Ascending aorta (tissue), 2 donors: ENCODE measurements around the gene LRATD1. TPM values are rescaled to one million over a fixed set of nuclear protein-coding genes. Genes with fewer than 3 reads are reported as not detected.

Experiments used
- DNase-seq, 2 donors: peaks; one replicate each; pipeline ENCODE4 v3.0.0-alpha.2; 2019; ENCODE audit warnings: low spot score in 2 of 2
- H3K27ac ChIP-seq, 2 donors: fragments of 200-600 bp; sonication (generic); one replicate each; pipeline ENCODE4 v1.5.1; 2016 to 2017; ENCODE audit warnings: mild to moderate bottlenecking in 1 of 2
- H3K27me3 ChIP-seq: fragments of 200-600 bp; sonication (generic); one replicate; pipeline ENCODE4 v1.5.1; 2017
- H3K36me3 ChIP-seq, 2 donors: fragments of 200-600 bp; sonication (generic); one replicate each; pipeline ENCODE4 v1.5.1; 2016
- H3K4me1 ChIP-seq, 2 donors: fragments of 200-600 bp; sonication (generic); one replicate each; pipeline ENCODE4 v1.5.1; 2016 to 2017; ENCODE audit warnings: mild to moderate bottlenecking in 1 of 2
- H3K4me3 ChIP-seq, 2 donors: fragments of 200-600 bp; sonication (generic); one replicate each; pipeline ENCODE4 v1.5.1; 2016 to 2017; ENCODE audit warnings: mild to moderate bottlenecking in 1 of 2
- H3K9me3 ChIP-seq, 2 donors: fragments of 200-600 bp; sonication (generic); one replicate each; pipeline ENCODE4 v1.5.1; 2016
- intact Hi-C: fragments of 100-400 bp; cut with DNase I; formaldehyde crosslinking; loops from one replicate; pipeline ENCODE4 v1.15.1; 2023
- total RNA-seq: library from RNA; depleted of rRNA; stranded (reverse); fragments of >200 nt; gene quantifications from one replicate; pipeline ENCODE4 v1.1.0, GENCODE V29; 2016
- TF ChIP-seq, protein P1 (sequence below), 3 experiments: fragments of 200-600 bp in 2 of 3; fragments of 450-650 bp in 1 of 3; sonication (generic) in 2 of 3; IDR thresholded peaks; one replicate each; pipeline ENCODE4 v1.5.1; 2016 to 2019; ENCODE audit warnings: antibody characterized with exemption in 3 of 3, mild to moderate bottlenecking in 1 of 3, moderate library complexity in 1 of 3

LRATD1 gene
- total RNA-seq, 1 donor from 2014 or later, result 5.7 TPM

DNA sequence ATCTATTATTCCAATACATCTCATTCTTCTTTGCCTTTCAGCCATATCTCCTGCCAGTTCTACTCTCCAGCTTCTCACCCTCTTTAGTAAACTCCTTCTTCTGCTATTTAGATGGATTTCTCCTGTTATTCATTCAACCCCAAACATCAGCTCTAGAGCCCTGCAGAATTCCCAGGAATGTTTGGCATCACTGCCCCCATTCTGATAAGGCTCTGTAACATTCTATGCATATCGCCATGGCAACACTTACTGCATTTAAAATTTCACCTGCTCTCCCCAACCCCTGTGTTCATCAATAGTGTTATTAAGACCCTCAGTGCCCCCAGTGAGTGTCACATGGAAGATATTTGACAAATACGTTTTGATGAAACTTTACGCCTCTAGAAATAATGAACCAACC, 28.6 kb downstream of the LRATD1 start:
- intact Hi-C loops, result no loop called here
- H3K4me1 ChIP-seq, result no peaks in the 10 kb centered on the region
- no peak overlapping the region for H3K27ac ChIP-seq
- no peaks in the 10 kb centered on the region for H3K9me3 ChIP-seq
- TF ChIP-seq, protein P1, sequence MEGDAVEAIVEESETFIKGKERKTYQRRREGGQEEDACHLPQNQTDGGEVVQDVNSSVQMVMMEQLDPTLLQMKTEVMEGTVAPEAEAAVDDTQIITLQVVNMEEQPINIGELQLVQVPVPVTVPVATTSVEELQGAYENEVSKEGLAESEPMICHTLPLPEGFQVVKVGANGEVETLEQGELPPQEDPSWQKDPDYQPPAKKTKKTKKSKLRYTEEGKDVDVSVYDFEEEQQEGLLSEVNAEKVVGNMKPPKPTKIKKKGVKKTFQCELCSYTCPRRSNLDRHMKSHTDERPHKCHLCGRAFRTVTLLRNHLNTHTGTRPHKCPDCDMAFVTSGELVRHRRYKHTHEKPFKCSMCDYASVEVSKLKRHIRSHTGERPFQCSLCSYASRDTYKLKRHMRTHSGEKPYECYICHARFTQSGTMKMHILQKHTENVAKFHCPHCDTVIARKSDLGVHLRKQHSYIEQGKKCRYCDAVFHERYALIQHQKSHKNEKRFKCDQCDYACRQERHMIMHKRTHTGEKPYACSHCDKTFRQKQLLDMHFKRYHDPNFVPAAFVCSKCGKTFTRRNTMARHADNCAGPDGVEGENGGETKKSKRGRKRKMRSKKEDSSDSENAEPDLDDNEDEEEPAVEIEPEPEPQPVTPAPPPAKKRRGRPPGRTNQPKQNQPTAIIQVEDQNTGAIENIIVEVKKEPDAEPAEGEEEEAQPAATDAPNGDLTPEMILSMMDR (IDR thresholded peaks at IDR 0.05), result no peak
- no peaks in the 10 kb centered on the region for H3K27me3 ChIP-seq
- DNase-seq, result no peak
- H3K4me3 ChIP-seq, result no peak overlapping the region
- H3K36me3 ChIP-seq, result no peaks in the 10 kb centered on the region

DNA sequence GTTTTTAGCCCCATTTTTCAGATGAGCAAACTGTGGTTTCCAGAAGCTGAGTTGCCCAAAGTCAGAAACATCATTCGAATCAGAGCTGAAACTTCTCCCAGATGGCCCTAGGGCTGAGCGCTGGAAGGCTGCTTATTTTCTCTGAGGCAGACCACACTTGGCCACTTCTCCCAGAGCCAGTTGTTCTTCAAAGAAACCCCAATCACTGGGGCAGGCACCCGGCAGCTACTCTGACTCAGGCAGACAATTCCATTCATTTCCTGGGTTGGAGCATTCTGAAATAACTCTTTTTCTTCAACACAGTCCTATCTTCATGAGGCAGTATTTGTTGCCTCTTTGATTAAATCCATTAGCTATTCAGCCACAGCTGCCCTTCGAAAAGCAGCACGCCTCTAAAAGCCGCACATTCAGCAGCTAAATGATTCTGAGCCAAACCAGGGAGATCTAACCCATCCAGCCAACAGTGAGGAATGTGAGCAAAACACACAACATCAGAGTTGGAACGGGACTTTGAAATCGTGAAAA, 40.9 kb downstream of the LRATD1 start:
- intact Hi-C loops, result no loop called here
- Histone ChIP-seq H3K4me3 (no peak overlapping the region), H3K4me1 (no peaks in the 10 kb centered on the region), H3K27me3 (no peaks in the 10 kb centered on the region), H3K36me3 (no peaks in the 10 kb centered on the region), H3K27ac (no peak overlapping the region), H3K9me3 (no peaks in the 10 kb centered on the region)
- DNase-seq, result no peak
- TF ChIP-seq, protein P1 (IDR thresholded peaks at IDR 0.05), result no peak

DNA sequence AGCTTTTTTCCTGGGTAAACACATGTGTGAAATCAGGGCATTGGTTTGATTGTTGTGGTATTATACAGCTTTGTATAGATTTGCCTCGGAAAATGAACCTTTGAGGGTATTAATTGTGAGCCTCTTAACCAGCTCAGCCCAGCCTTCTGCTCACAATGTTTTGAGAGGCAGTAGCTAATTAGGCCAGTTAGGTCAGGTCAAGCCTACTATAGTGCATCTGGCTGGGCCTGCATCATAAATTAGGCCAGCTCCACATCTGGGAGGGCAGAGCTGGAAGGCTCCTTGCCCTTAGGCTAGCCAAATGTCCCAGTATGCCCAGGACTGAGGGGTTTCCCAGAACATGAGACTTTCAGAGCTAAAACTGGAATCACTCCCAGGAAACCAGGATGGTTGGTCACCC, 43.0 kb downstream of the LRATD1 start:
- no peak overlapping the region for H3K4me3 ChIP-seq
- H3K27me3 ChIP-seq, result no peaks in the 10 kb centered on the region
- no peaks in the 10 kb centered on the region for H3K9me3 ChIP-seq
- intact Hi-C loops, result no loop called here
- DNase-seq, result no peak
- H3K36me3 ChIP-seq, result no peaks in the 10 kb centered on the region
- TF ChIP-seq, protein P1 (IDR thresholded peaks at IDR 0.05), result no peak
- H3K27ac ChIP-seq, result no peak overlapping the region
- H3K4me1 ChIP-seq, result no peaks in the 10 kb centered on the region

- TF ChIP-seq, protein P1 (IDR thresholded peaks at IDR 0.05), result no peak
- Histone ChIP-seq H3K4me1 (no peaks in the 10 kb centered on the region), H3K9me3 (no peaks in the 10 kb centered on the region), H3K36me3 (no peaks in the 10 kb centered on the region), H3K27ac (no peak overlapping the region), H3K4me3 (no peak overlapping the region), H3K27me3 (no peaks in the 10 kb centered on the region)
- no peak for DNase-seq
- intact Hi-C loops, result no loop called here
These were observed 43.9 kb downstream of the LRATD1 start for GRCh38 chr2:14676371-14676770.

GRCh38 chr2:14677039-14677438, 44.5 kb downstream of the LRATD1 start:
- TF ChIP-seq, protein P1 (IDR thresholded peaks at IDR 0.05), result no peak
- intact Hi-C loops, result no loop called here
- Histone ChIP-seq H3K4me3 (no peak overlapping the region), H3K27ac (no peak overlapping the region), H3K27me3 (no peaks in the 10 kb centered on the region), H3K9me3 (no peaks in the 10 kb centered on the region), H3K36me3 (no peaks in the 10 kb centered on the region), H3K4me1 (no peaks in the 10 kb centered on the region)
- DNase-seq, result no peak

- no peaks in the 10 kb centered on the region for H3K9me3 ChIP-seq
- no peak overlapping the region for H3K4me3 ChIP-seq
- DNase-seq, result no peak
- H3K36me3 ChIP-seq, result no peaks in the 10 kb centered on the region
- no peak overlapping the region for H3K27ac ChIP-seq
- H3K4me1 ChIP-seq, result no peaks in the 10 kb centered on the region
- intact Hi-C loops, result no loop called here
- no peaks in the 10 kb centered on the region for H3K27me3 ChIP-seq
- TF ChIP-seq, protein P1 (IDR thresholded peaks at IDR 0.05), result no peak
These were observed 46.2 kb downstream of the LRATD1 start for GRCh38 chr2:14678761-14679160.
